Heart left ventricle (tissue), 16 donors: ENCODE results near the gene TYW5. TPM values are rescaled to one million over a fixed set of nuclear protein-coding genes. Genes with fewer than 3 reads are reported as not detected.

Experiments
- ATAC-seq, 4 donors: fragments of 200-7000 bp; cut with Tn5 transposase; one replicate each; pipeline ENCODE4 v1.9.1; 2020 to 2022; ENCODE audit warnings: moderate library complexity in 4 of 4, mild to moderate bottlenecking in 3 of 4, moderate number of reproducible peaks in 1 of 4
- DNase-seq, 5 donors: peaks; one replicate each; pipeline ENCODE4 v3.0.0-alpha.2; 2020
- H3K27ac ChIP-seq, 12 donors: fragments of 200-600 bp; sonication (generic) in 4 of 12; one replicate each; pipeline versions ENCODE4 v1.5.0 to v1.8.0; 2016 to 2022; ENCODE audit warnings: mild to moderate bottlenecking in 2 of 12
- H3K27me3 ChIP-seq, 9 donors: fragments of 200-600 bp; sonication (generic) in 2 of 9; one replicate each; pipeline versions ENCODE4 v1.5.1 to v1.8.0; 2016 to 2022; ENCODE audit warnings: mild to moderate bottlenecking in 3 of 9
- H3K36me3 ChIP-seq, 9 donors: fragments of 200-600 bp; sonication (generic) in 2 of 9; one replicate each; pipeline versions ENCODE4 v1.5.0 to v1.8.0; 2018 to 2022; ENCODE audit warnings: mild to moderate bottlenecking in 2 of 9
- H3K4me1 ChIP-seq, 12 donors: fragments of 200-600 bp; sonication (generic) in 4 of 12; one replicate each; pipeline versions ENCODE4 v1.5.0 to v1.8.0; 2016 to 2022; ENCODE audit warnings: mild to moderate bottlenecking in 3 of 12
- H3K4me3 ChIP-seq, 12 donors: fragments of 200-600 bp; sonication (generic) in 4 of 12; one replicate each; pipeline versions ENCODE4 v1.5.0 to v1.8.0; 2017 to 2022; ENCODE audit warnings: mild to moderate bottlenecking in 9 of 12, moderate library complexity in 4 of 12
- H3K9me3 ChIP-seq, 12 donors: fragments of 200-600 bp; sonication (generic) in 4 of 12; one replicate each; pipeline versions ENCODE4 v1.5.0 to v1.8.0; 2016 to 2022; ENCODE audit warnings: mild to moderate bottlenecking in 1 of 12
- CTCF ChIP-seq, 12 donors: fragments of 200-600 bp; sonication (generic) in 4 of 12; IDR thresholded peaks; one replicate each; pipeline versions ENCODE4 v1.5.0 to v1.8.0; 2018 to 2022; ENCODE audit warnings: antibody characterized with exemption in 12 of 12, mild to moderate bottlenecking in 5 of 12
- POLR2A ChIP-seq, 2 donors: fragments of 450-650 bp; IDR thresholded peaks; one replicate each; pipeline ENCODE4 v1.6.1; 2017; ENCODE audit warnings: antibody characterized with exemption in 2 of 2, mild to moderate bottlenecking in 2 of 2, moderate library complexity in 2 of 2
- WGBS, 4 donors: extraction: QIAGEN DNeasy Blood & Tissue Kit in 2 of 4; methylation state at CpG; one replicate each; pipeline versions ENCODE4 v1.1.5 to v1.1.7; 2013 to 2018; 5-methylcytosine and 5-hydroxymethylcytosine counted together
- intact Hi-C, 10 donors: fragments of 100-400 bp; cut with DNase I; formaldehyde crosslinking; loops; one replicate each; pipeline versions ENCODE4 v1.11.1 to v1.14.2; 2022
- polyA plus RNA-seq, 2 donors: library from polyadenylated mRNA; stranded (reverse); fragments of 200-250 nt; gene quantifications; one replicate each; pipeline ENCODE4 v1.2.3, GENCODE V29; 2013
- total RNA-seq, 9 donors: library from RNA; depleted of rRNA in 2 of 9; stranded (reverse); fragments of >200 nt in 2 of 9; fragmentation: NEBNext Ultra II Directional in 3 of 9; extraction: Animal tissue kit (Norgen Biotek cat#: 25700) in 3 of 9; gene quantifications; one replicate each; pipeline versions ENCODE4 v1.1.0 to v1.2.4, GENCODE V29; 2016 to 2023
- donor health status: ischemic (EF 13 %, LVEDD 7.1; RV severe dilation, severe dysfunction).
- donor health status: healthy with polysubstance abuse.
- donor health status: DM: no; HTN: yes; CAD: no.
- donor health status: DM: no; HTN: no; CAD: no.
- donor health status: ischemic (EF 25% LVEDD 6.9; RV normal size, moderate dysfunction).
- donor health status: ischemic (EF 25% LVEDD 5.7; RV mildly dilated, moderate dysfunction).
- donor health status: healthy.
- donor health status: DM: yes; HTN: yes; CAD: no.
- donor health status: ischemic (EF 35%, LVEDD 5.7; RV mildly dilated, moderate dysfunction).
- donor health status: nonischemic (EF 11% LVEDD 7.7; RV severe dilation, severe dysfunction).
- donor health status: DM: yes; HTN: yes; CAD: no.
- donor health status: PGD.
- donor health status: ischemic (EF 29% LVEDD 5.4; RV normal size, mild dysfunction).
- donor health status: nonischemic (EF 23%, LVEDD 6.1; RV moderate dilation, normal function).

The TYW5 gene
- total and polyA plus RNA-seq, 11 donors = 1.4 to 4.4 (median 3.0) TPM

DNA sequence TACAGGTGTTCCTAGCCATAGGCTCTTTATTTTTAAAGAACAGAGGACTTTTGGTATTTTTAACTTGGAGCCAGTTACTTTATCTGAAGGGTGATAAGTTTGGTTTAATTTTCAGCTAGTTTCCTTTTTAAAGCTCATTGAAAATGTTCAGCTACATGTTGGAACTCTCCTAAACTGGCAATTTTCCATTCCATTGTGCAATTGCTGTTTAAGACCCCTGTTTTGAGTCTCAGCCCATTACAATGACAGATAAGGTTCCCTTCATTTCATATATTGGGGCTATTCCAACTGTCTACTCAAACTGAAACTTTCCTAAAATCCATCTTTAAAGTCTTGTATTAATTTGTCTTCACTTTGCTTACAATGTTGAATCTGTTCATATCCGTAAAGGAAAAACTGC, 11.7 kb upstream of the TYW5 start:
- no peaks in the 10 kb centered on the region for H3K4me1 ChIP-seq
- no peaks in the 10 kb centered on the region for H3K27me3 ChIP-seq
- DNase-seq (no peak), ATAC-seq (no peak)
- no peaks in the 10 kb centered on the region for H3K9me3 ChIP-seq
- H3K36me3 ChIP-seq = peaks cover 3 to 77% (median 62%) of the 10 kb centered on the region in 9 donors
- no peak overlapping the region for H3K27ac ChIP-seq
- H3K4me3 ChIP-seq = no peak overlapping the region
- 85 to 95% (median 88%) methylated on average over 1 of the region's 1 CpG for WGBS, 4 donors
- TF ChIP-seq POLR2A (IDR thresholded peaks at IDR 0.05) = no peak
- TF ChIP-seq CTCF (IDR thresholded peaks at IDR 0.05) = no peak
- intact Hi-C loops = no loop called here

GRCh38 chr2:199966405-199966804, 11.1 kb upstream of the TYW5 start:
- TF ChIP-seq POLR2A (IDR thresholded peaks at IDR 0.05) (no peak), CTCF (IDR thresholded peaks at IDR 0.05) (no peak)
- H3K27me3 ChIP-seq = no peaks in the 10 kb centered on the region
- no peaks in the 10 kb centered on the region for H3K4me1 ChIP-seq
- DNase-seq (no peak), ATAC-seq (no peak)
- no peak overlapping the region for H3K27ac ChIP-seq
- WGBS, 4 donors = 69 to 82% (median 75%) methylated on average over 2 of the region's 2 CpGs
- no peak overlapping the region for H3K4me3 ChIP-seq
- no peaks in the 10 kb centered on the region for H3K9me3 ChIP-seq
- H3K36me3 ChIP-seq = peaks cover 3 to 80% (median 68%) of the 10 kb centered on the region in 9 donors
- intact Hi-C loops = no loop called here

GRCh38 chr2:199962203-199962602, 6.9 kb upstream of the TYW5 start:
- TF ChIP-seq CTCF (IDR thresholded peaks at IDR 0.05) (no peak), POLR2A (IDR thresholded peaks at IDR 0.05) (no peak)
- WGBS, 4 donors = 86 to 93% (median 91%) methylated on average over 2 of the region's 2 CpGs
- ATAC-seq (no peak), DNase-seq (no peak)
- no peaks in the 10 kb centered on the region for H3K27me3 ChIP-seq
- no peaks in the 10 kb centered on the region for H3K9me3 ChIP-seq
- no peak overlapping the region for H3K4me3 ChIP-seq
- intact Hi-C loops = no loop called here
- no peak overlapping the region for H3K27ac ChIP-seq
- peaks cover 3 to 91% (median 82%) of the 10 kb centered on the region in 9 donors for H3K36me3 ChIP-seq
- peaks cover 0 to 13% (median 4%) of the 10 kb centered on the region in 12 donors for H3K4me1 ChIP-seq

GRCh38 chr2:199958014-199958413, 2.7 kb upstream of the TYW5 start:
- intact Hi-C loops = loop anchor here in 1 of 10 donors (10.0 kb wide), 1 partner anchor 897 kb away; no protein-coding TSS in a partner anchor
- TF ChIP-seq POLR2A (IDR thresholded peaks at IDR 0.05) (no peak), CTCF (IDR thresholded peaks at IDR 0.05) (no peak)
- no peak for ATAC-seq
- no peaks in the 10 kb centered on the region for H3K9me3 ChIP-seq
- H3K4me1 ChIP-seq = peaks cover 4 to 39% (median 25%) of the 10 kb centered on the region in 12 donors
- DNase-seq = no peak
- H3K27me3 ChIP-seq = no peaks in the 10 kb centered on the region
- 74 to 95% (median 86%) methylated on average over 4 of the region's 4 CpGs for WGBS, 4 donors
- H3K36me3 ChIP-seq = peaks cover 0 to 50% (median 40%) of the 10 kb centered on the region in 9 donors
- H3K27ac ChIP-seq = no peak overlapping the region
- no peak overlapping the region for H3K4me3 ChIP-seq
